Measurements from ENCODE around the gene AP1S3. TPM values are rescaled to one million over a fixed set of nuclear protein-coding genes. Genes with fewer than 3 reads are reported as not detected.

AP1S3 gene
- total RNA-seq, 1 donor from 2014 or later, result 14.3 TPM

DNA sequence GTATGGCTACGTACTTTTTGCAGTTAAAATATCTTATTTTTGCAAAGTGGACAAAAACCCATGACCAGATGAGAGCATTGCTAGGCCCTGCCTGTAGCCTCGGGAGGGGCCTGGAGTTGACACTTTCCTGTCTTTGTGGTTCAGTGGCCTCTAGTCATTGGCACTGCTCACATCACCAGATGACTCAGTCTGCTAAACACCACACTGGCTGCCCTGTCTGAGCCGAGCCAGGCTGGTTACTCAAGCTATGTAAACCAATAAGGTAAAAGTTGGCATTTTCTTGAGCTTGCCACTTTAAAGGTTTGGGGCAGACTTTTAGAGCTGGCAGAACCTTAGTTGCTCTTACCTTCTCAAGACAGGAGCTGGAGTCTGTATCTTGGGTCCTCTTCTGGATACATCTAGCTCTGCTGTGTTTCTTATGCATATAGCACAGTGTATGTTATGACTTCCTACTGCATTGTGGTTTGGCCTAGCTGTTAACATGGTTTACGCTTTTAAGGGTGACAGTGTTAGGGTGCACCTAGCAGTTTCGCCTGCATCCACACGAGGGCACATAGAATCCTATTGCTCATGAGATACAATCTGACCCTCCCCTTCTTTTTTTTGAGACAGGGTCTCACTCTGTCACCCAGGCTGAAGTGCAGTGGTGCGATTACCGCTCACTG, 76.4 kb downstream of the AP1S3 start:
- H3K9me3 ChIP-seq (ENCODE audit: insufficient read depth, low read depth, low read length), result no peaks in the 10 kb centered on the region
- no peaks in the 10 kb centered on the region for H3K79me2 ChIP-seq (ENCODE audit: insufficient read depth, low read length)
- H3K4me1 ChIP-seq (ENCODE audit: insufficient read depth, low read length), result peaks cover 23% of the 10 kb centered on the region
- no peak overlapping the region for H3K4me3 ChIP-seq (ENCODE audit: insufficient read depth, low read depth, low read length)
- H3K36me3 ChIP-seq (ENCODE audit: insufficient read depth, low read length), result no peaks in the 10 kb centered on the region
- no peaks in the 10 kb centered on the region for H3K27me3 ChIP-seq (ENCODE audit: insufficient read depth, low read length)
- no peaks in the 10 kb centered on the region for H4K20me1 ChIP-seq (ENCODE audit: insufficient read depth, low read length)
- peak overlapping the region; percentile 10 for H3K9ac ChIP-seq (ENCODE audit: low read length)
- Mint-ChIP-seq H3K36me3 (ENCODE audit: low read depth, unreplicated experiment) (no peaks in the 10 kb centered on the region), H3K4me3 (ENCODE audit: unreplicated experiment) (no peak overlapping the region), H3K9me3 (ENCODE audit: unreplicated experiment) (no peaks in the 10 kb centered on the region), H3K4me1 (ENCODE audit: low read depth, unreplicated experiment) (peaks cover 30% of the 10 kb centered on the region), H3K27me3 (ENCODE audit: low read depth, unreplicated experiment) (no peaks in the 10 kb centered on the region), H3K27ac (ENCODE audit: unreplicated experiment) (peak overlapping the region; percentile 99)
- DNase-seq (ENCODE audit: low read depth) (peak; percentile 88), FAIRE-seq (peak; percentile 78)
- peak overlapping the region; percentile 68 for H3K27ac ChIP-seq (ENCODE audit: low read depth, low read length)
- peak overlapping the region; percentile 36 for H3K4me2 ChIP-seq (ENCODE audit: low read length)
- H2AFZ ChIP-seq (ENCODE audit: low read depth, low read length), result no peak overlapping the region
- TF ChIP-seq EZH2 (IDR thresholded peaks at IDR 0.05; ENCODE audit: insufficient read depth, low read length), result no peak
- TF ChIP-seq, protein P1, sequence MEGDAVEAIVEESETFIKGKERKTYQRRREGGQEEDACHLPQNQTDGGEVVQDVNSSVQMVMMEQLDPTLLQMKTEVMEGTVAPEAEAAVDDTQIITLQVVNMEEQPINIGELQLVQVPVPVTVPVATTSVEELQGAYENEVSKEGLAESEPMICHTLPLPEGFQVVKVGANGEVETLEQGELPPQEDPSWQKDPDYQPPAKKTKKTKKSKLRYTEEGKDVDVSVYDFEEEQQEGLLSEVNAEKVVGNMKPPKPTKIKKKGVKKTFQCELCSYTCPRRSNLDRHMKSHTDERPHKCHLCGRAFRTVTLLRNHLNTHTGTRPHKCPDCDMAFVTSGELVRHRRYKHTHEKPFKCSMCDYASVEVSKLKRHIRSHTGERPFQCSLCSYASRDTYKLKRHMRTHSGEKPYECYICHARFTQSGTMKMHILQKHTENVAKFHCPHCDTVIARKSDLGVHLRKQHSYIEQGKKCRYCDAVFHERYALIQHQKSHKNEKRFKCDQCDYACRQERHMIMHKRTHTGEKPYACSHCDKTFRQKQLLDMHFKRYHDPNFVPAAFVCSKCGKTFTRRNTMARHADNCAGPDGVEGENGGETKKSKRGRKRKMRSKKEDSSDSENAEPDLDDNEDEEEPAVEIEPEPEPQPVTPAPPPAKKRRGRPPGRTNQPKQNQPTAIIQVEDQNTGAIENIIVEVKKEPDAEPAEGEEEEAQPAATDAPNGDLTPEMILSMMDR (IDR thresholded peaks at IDR 0.05; ENCODE audit: insufficient read depth, low read depth, low read length), result peak; percentile 27

DNA sequence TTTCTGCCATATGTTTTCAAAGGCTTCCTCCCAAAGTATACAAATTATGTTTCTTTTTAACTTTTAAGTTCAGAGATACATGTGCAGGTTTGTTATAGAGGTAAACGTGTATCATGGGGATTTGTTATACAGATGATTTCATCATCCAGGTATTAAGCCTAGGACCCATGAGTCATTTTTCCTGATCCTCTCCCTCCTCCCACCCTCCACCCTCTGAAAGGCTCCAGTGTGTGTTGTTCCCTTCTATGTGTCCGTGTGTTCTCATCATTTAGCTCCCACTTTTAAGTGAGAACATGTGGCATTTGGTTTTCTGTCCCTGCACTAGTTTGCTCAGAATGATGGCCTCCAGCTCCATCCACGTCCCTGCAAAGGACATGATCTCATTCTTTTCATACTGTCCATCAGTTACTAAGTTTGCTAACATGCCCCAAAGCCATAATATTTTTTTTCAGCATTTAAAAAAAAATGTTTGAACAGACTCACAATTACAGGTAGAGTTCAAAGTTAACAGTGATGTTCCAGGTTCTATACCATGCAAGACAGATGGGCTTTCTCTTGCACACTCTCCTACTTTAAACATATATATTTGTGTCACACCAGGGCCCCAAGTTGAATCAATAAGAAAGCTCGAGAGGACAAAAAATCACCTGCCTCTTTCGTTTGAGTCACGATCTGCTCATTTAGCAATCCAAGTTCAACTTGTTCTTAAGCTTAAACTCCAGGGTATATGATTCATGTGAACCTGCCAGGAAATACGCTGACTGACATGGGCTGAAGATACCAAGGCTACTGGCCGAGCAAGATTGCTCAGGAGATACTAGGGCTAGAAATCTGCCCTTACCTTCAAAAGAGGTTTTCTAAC, 77.6 kb downstream of the AP1S3 start:
- Histone ChIP-seq H3K4me1 (ENCODE audit: insufficient read depth, low read length) (peaks cover 23% of the 10 kb centered on the region), H3K79me2 (ENCODE audit: insufficient read depth, low read length) (no peaks in the 10 kb centered on the region), H3K9ac (ENCODE audit: low read length) (no peak overlapping the region), H2AFZ (ENCODE audit: low read depth, low read length) (no peak overlapping the region), H3K4me2 (ENCODE audit: low read length) (peak overlapping the region; percentile 32), H3K4me3 (ENCODE audit: insufficient read depth, low read depth, low read length) (no peak overlapping the region), H4K20me1 (ENCODE audit: insufficient read depth, low read length) (no peaks in the 10 kb centered on the region), H3K27ac (ENCODE audit: low read depth, low read length) (peak overlapping the region; percentile 68), H3K36me3 (ENCODE audit: insufficient read depth, low read length) (no peaks in the 10 kb centered on the region), H3K27me3 (ENCODE audit: insufficient read depth, low read length) (no peaks in the 10 kb centered on the region), H3K9me3 (ENCODE audit: insufficient read depth, low read depth, low read length) (no peaks in the 10 kb centered on the region)
- H3K36me3 Mint-ChIP-seq (ENCODE audit: low read depth, unreplicated experiment), result no peaks in the 10 kb centered on the region
- H3K27me3 Mint-ChIP-seq (ENCODE audit: low read depth, unreplicated experiment), result no peaks in the 10 kb centered on the region
- peaks cover 22% of the 10 kb centered on the region for H3K4me1 Mint-ChIP-seq (ENCODE audit: low read depth, unreplicated experiment)
- FAIRE-seq, result peak; percentile 70
- no peaks in the 10 kb centered on the region for H3K9me3 Mint-ChIP-seq (ENCODE audit: unreplicated experiment)
- peak; percentile 68 for DNase-seq (ENCODE audit: low read depth)
- TF ChIP-seq, protein P1 (IDR thresholded peaks at IDR 0.05; ENCODE audit: insufficient read depth, low read depth, low read length), result no peak
- no peak for TF ChIP-seq EZH2 (IDR thresholded peaks at IDR 0.05; ENCODE audit: insufficient read depth, low read length)
- peak overlapping the region; percentile 47 for H3K4me3 Mint-ChIP-seq (ENCODE audit: unreplicated experiment)
- peak overlapping the region; percentile 99 for H3K27ac Mint-ChIP-seq (ENCODE audit: unreplicated experiment)

Measured in astrocyte (in vitro differentiated cells and primary cell).